Body of pancreas (tissue), 4 donors: Measurements from ENCODE around the gene ERCC4.

Experiments
- CTCF ChIP-seq, 7 experiments: fragments of 450-650 bp in 4 of 7; fragments of 200-600 bp in 3 of 7; sonication (generic) in 3 of 7; IDR thresholded peaks; one replicate each; pipeline ENCODE4 v1.5.1; 2016 to 2019; ENCODE audit warnings: antibody characterized with exemption in 7 of 7
- POLR2A ChIP-seq, 3 donors: fragments of 450-650 bp; IDR thresholded peaks; one replicate each; pipeline ENCODE4 v1.6.1; 2016; ENCODE audit warnings: antibody characterized with exemption in 3 of 3, mild to moderate bottlenecking in 2 of 3

DNA sequence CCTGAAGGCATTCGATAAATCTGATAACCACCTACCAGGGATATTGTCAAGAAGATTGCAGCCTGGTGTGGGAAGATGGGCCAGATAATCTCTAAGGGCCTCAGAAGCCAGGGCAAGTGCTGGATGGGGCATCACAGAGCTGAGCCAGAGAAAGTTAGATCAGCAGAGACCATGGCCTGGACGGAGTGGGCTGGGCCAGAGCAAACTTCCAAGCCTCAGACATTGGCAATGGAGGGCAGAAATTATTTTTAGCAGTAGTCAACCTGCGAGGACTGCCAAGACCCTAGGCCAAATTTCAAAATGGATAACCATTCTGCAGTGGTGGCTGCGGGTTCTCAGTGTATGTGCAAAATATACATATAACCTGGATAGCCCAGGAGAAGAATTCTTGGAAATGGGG is 18.5 kb downstream of the ERCC4 start:
- TF ChIP-seq POLR2A (IDR thresholded peaks at IDR 0.05), result no peak
- no peak for TF ChIP-seq CTCF (IDR thresholded peaks at IDR 0.05)
